Sigmoid colon (tissue), 7 donors: ENCODE results near the gene XCL1. TPM values are rescaled to one million over a fixed set of nuclear protein-coding genes. Genes with fewer than 3 reads are reported as not detected.
A peak's percentile ranks its signal among the peaks of the same experiment; 100 is the strongest.

Source experiments
- DNase-seq: peaks from one replicate; pipeline ENCODE4 v3.0.0-alpha.2; 2019
- H3K27ac ChIP-seq, 4 donors: fragments of 200-600 bp; sonication (generic); one replicate each; pipeline ENCODE4 v1.5.1; 2016 to 2019; ENCODE audit warnings: mild to moderate bottlenecking in 1 of 4
- H3K27me3 ChIP-seq, 3 donors: fragments of 200-600 bp; sonication (generic); one replicate each; pipeline ENCODE4 v1.5.1; 2019; ENCODE audit warnings: mild to moderate bottlenecking in 1 of 3
- H3K36me3 ChIP-seq, 4 donors: fragments of 200-600 bp; sonication (generic); one replicate each; pipeline ENCODE4 v1.5.1; 2016 to 2019
- H3K4me1 ChIP-seq, 4 donors: fragments of 200-600 bp; sonication (generic); one replicate each; pipeline ENCODE4 v1.5.1; 2017 to 2019
- H3K4me3 ChIP-seq, 4 donors: fragments of 200-600 bp; sonication (generic); one replicate each; pipeline ENCODE4 v1.5.1; 2017 to 2019; ENCODE audit warnings: mild to moderate bottlenecking in 2 of 4, moderate library complexity in 1 of 4
- H3K9me3 ChIP-seq, 4 donors: fragments of 200-600 bp in 3 of 4; sonication (generic) in 3 of 4; one replicate each; pipeline versions ENCODE4 v1.5.1 to v1.6.1; 2013 to 2019
- EP300 ChIP-seq, 4 donors: sonication (generic); formaldehyde crosslinking; IDR thresholded peaks; one replicate each; pipeline ENCODE4 v1.6.1; 2017; ENCODE audit warnings: antibody characterized with exemption in 4 of 4
- POLR2A ChIP-seq, 2 donors: fragments of 450-650 bp; IDR thresholded peaks; one replicate each; pipeline ENCODE4 v1.6.1; 2016; ENCODE audit warnings: antibody characterized with exemption in 2 of 2, mild to moderate bottlenecking in 2 of 2, moderate library complexity in 2 of 2
- POLR2AphosphoS5 ChIP-seq, 4 donors: sonication (generic); formaldehyde crosslinking; IDR thresholded peaks; one replicate each; pipeline ENCODE4 v1.6.1; 2017; ENCODE audit warnings: antibody characterized with exemption in 4 of 4
- WGBS, 2 donors: extraction: QIAGEN DNeasy Blood & Tissue Kit; methylation state at CpG; one replicate each; pipeline ENCODE4 v1.1.7; 2013; 5-methylcytosine and 5-hydroxymethylcytosine counted together
- intact Hi-C: fragments of 100-400 bp; cut with DNase I; formaldehyde crosslinking; loops from one replicate; pipeline ENCODE4 v1.15.1; 2023
- polyA plus RNA-seq, 3 donors: library from polyadenylated mRNA; stranded (reverse); fragments of 200-250 nt; gene quantifications; one replicate each; pipeline ENCODE4 v1.2.3, GENCODE V29; 2013
- total RNA-seq, 4 donors: library from RNA; depleted of rRNA; stranded (reverse); fragments of >200 nt; gene quantifications; one replicate each; pipeline ENCODE4 v1.1.0, GENCODE V29; 2016
- TF ChIP-seq, protein P1 (sequence below), 4 experiments: fragments of 450-650 bp in 3 of 4; fragments of 200-600 bp in 1 of 4; IDR thresholded peaks; one replicate each; pipeline ENCODE4 v1.5.1; 2016 to 2019; ENCODE audit warnings: antibody characterized with exemption in 4 of 4, mild to moderate bottlenecking in 3 of 4, moderate library complexity in 2 of 4
- donor health status: healthy with polysubstance abuse.
- donor health status: Bipolar disorder and iron deficiency.
- donor health status: healthy.

XCL1 gene
- total and polyA plus RNA-seq, 7 donors, result 0.33 to 0.83 (median 0.50) TPM; not detected in 4

DNA sequence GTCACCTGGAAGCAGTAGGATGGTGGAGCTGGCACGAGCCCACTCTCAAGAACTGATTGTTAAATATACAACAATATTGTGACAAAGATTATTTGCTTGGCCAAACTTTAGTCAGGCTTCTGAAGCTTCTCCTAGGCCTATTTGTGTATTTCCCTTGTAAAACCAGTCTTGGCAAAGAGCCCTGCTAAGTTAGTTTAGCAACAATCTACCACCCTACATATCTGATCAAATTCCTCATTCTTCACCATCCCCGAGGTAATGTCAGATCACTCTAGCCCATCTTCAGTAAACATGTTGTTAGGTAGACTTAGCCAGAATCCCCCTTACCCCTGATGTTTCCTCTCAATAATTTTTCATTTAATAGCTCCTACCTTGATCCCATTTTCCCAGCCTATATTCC is 39.6 kb downstream of the XCL1 start:
- WGBS, 2 donors, result 20 to 71% methylated on average over 2 of the region's 2 CpGs
- Histone ChIP-seq H3K36me3 (no peaks in the 10 kb centered on the region), H3K27ac (no peak overlapping the region), H3K4me1 (peaks cover 0 to 25% (median 24%) of the 10 kb centered on the region in 4 donors), H3K27me3 (no peaks in the 10 kb centered on the region), H3K4me3 (no peak overlapping the region), H3K9me3 (no peaks in the 10 kb centered on the region)
- TF ChIP-seq, protein P1, sequence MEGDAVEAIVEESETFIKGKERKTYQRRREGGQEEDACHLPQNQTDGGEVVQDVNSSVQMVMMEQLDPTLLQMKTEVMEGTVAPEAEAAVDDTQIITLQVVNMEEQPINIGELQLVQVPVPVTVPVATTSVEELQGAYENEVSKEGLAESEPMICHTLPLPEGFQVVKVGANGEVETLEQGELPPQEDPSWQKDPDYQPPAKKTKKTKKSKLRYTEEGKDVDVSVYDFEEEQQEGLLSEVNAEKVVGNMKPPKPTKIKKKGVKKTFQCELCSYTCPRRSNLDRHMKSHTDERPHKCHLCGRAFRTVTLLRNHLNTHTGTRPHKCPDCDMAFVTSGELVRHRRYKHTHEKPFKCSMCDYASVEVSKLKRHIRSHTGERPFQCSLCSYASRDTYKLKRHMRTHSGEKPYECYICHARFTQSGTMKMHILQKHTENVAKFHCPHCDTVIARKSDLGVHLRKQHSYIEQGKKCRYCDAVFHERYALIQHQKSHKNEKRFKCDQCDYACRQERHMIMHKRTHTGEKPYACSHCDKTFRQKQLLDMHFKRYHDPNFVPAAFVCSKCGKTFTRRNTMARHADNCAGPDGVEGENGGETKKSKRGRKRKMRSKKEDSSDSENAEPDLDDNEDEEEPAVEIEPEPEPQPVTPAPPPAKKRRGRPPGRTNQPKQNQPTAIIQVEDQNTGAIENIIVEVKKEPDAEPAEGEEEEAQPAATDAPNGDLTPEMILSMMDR (IDR thresholded peaks at IDR 0.05), result no peak
- TF ChIP-seq POLR2A (IDR thresholded peaks at IDR 0.05) (no peak), EP300 (IDR thresholded peaks at IDR 0.05) (no peak), POLR2AphosphoS5 (IDR thresholded peaks at IDR 0.05) (no peak)
- no peak for DNase-seq
- intact Hi-C loops, result no loop called here

DNA sequence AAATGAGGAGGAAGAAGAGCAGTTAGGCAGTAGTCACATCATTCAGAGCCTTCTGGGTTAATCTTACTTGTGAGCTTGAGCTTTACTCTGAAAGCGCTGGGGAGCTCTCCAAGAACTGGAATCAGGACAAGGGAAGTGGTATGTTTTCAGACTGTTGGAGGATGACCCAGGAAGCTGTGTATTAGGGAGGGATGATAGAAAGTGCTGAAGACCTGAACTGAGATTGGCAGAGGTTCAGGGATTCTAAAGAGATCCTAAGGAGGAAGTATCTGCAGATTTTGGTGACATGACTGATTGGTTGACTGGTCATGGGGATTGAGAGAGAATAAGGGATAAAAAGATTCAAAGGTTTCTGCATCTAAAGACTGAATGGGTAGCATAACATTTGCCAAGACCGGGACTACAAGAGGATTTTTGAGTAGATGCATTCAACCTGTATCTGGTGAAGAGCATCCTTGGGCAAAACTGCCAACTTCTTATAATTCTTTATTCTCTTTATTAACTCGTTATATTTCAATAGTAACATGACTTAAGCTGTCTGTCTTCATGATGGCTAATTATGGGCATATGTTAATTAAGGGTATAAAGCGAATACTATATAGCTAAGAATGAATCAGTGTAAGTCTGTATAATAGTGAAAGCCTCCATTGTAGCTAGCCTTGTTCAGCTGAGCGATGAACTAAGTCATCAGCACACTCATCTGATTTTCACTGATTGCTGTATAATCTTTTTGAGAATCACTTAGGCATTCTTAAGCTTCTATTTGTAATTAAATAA is 41.8 kb downstream of the XCL1 start:
- no peak for DNase-seq
- intact Hi-C loops, result no loop called here
- Histone ChIP-seq H3K4me3 (no peak overlapping the region), H3K4me1 (peaks cover 0 to 42% (median 31%) of the 10 kb centered on the region in 4 donors), H3K27me3 (no peaks in the 10 kb centered on the region), H3K9me3 (no peaks in the 10 kb centered on the region), H3K36me3 (no peaks in the 10 kb centered on the region), H3K27ac (no peak overlapping the region)
- TF ChIP-seq POLR2A (IDR thresholded peaks at IDR 0.05) (no peak), EP300 (IDR thresholded peaks at IDR 0.05) (no peak), POLR2AphosphoS5 (IDR thresholded peaks at IDR 0.05) (no peak)
- TF ChIP-seq, protein P1 (IDR thresholded peaks at IDR 0.05), result no peak
- WGBS, 2 donors, result 89 to 95% methylated on average over 5 of the region's 5 CpGs

DNA sequence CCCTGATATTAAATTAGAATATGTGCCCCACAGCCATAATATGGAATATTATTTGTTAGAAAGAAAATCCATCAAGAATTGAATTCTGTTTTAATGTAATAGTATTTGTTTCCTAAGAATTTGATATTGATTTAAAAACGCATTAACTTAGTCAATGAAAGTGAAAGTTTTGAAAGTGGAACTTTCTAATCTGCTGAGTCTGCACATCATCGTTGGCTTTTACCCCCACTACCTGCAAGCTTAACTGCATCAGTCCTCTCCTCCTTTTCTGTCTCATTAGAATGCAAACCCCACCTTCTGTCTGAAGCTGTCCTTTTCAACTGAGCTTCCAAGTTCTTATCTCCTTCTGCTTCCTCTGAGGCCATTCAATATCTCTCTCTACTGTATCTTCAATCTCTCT is 42.5 kb downstream of the XCL1 start:
- intact Hi-C loops, result no loop called here
- H3K27me3 ChIP-seq, result no peaks in the 10 kb centered on the region
- no peaks in the 10 kb centered on the region for H3K9me3 ChIP-seq
- no peak for DNase-seq
- WGBS, 2 donors, result 74 to 75% methylated on average over 2 of the region's 2 CpGs
- H3K27ac ChIP-seq, result no peak overlapping the region
- no peak overlapping the region for H3K4me3 ChIP-seq
- H3K4me1 ChIP-seq, result peaks cover 0 to 37% (median 24%) of the 10 kb centered on the region in 4 donors
- no peak for TF ChIP-seq POLR2AphosphoS5 (IDR thresholded peaks at IDR 0.05)
- TF ChIP-seq POLR2A (IDR thresholded peaks at IDR 0.05), result no peak
- TF ChIP-seq EP300 (IDR thresholded peaks at IDR 0.05), result no peak
- TF ChIP-seq, protein P1 (IDR thresholded peaks at IDR 0.05), result no peak
- H3K36me3 ChIP-seq, result no peaks in the 10 kb centered on the region

DNA sequence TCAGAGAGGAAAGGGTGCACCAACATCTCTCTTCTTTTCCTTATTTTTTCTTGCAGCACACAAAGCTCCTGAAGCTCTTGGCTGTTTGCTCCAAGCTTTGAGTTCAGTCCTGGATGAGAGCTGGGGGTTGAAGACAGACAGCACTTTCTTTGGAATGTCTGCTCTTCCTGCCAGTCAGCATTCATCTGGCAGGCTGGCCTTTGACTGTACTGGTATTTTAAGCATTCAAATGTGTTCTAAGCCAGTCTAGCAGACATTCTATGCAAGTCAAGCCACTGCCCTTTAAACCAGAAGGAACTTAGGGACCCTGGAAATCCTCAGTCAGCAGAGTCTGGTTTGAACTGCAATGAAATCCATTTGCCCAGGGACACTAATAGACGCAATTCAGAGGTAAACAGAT is 45.0 kb downstream of the XCL1 start:
- H3K27me3 ChIP-seq, result no peaks in the 10 kb centered on the region
- peak in 1 of 4 donors; percentile 32 for TF ChIP-seq POLR2AphosphoS5 (IDR thresholded peaks at IDR 0.05)
- no peak for TF ChIP-seq POLR2A (IDR thresholded peaks at IDR 0.05)
- no peak for DNase-seq
- peak overlapping the region in 3 of 4 donors; percentile 26 to 50 (median 40) for H3K27ac ChIP-seq
- intact Hi-C loops, result no loop called here
- no peaks in the 10 kb centered on the region for H3K9me3 ChIP-seq
- H3K4me3 ChIP-seq, result no peak overlapping the region
- H3K36me3 ChIP-seq, result no peaks in the 10 kb centered on the region
- H3K4me1 ChIP-seq, result peaks cover 0 to 24% (median 14%) of the 10 kb centered on the region in 4 donors
- WGBS, 2 donors, result 85 to 92% methylated on average over 1 of the region's 1 CpG

DNA sequence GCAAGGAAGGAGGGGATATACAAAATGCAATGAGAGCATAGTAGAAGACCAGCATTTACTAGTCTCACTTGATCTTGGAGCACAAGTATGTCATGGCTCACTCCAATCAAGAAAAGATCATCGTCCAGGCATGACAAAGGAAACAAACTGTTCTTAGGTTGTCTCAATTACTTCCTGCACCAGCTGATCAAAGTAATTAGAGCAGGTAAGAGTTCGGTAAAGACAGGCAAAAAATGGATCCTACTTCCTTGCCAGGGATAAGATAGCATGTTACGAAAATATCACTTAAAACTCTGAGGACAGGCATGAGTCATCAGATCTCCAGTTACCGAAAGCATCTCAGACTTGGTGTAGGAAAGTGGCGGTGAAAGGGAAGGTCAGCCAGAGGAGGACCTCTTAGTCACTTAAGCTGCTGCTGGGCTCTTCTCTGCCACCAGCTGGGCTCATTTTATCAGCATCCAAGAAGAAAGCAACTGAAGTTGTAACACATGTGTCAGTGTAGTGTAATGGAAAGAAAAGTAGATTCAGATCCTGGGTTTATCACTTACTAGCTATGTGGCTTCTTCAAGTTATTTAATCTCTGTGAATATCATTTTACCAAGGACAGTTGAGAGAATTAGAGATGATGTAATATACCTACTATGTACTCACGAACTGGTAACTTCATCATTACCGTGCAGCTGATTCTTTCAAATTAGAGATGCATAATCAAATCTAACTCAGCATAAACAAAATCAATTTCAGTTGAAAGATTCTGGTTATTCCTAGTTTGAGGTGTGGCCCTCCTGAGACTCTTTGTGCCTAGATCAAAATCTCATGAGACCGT is 46.8 kb downstream of the XCL1 start:
- intact Hi-C loops, result no loop called here
- H3K36me3 ChIP-seq, result no peaks in the 10 kb centered on the region
- no peak for DNase-seq
- 63 to 81% methylated on average over 8 of the region's 8 CpGs for WGBS, 2 donors
- H3K4me1 ChIP-seq, result peaks cover 0 to 24% (median 14%) of the 10 kb centered on the region in 4 donors
- no peak overlapping the region for H3K4me3 ChIP-seq
- H3K27ac ChIP-seq, result no peak overlapping the region
- TF ChIP-seq POLR2AphosphoS5 (IDR thresholded peaks at IDR 0.05), result peak in 1 of 4 donors; percentile 44
- TF ChIP-seq, protein P1 (IDR thresholded peaks at IDR 0.05), result no peak
- H3K9me3 ChIP-seq, result no peaks in the 10 kb centered on the region
- no peaks in the 10 kb centered on the region for H3K27me3 ChIP-seq
